Kasumi-1 (cell line): Measurements from ENCODE around the gene TMEM132E.

ENCODE experiments used
- DNase-seq, 2 experiments: peaks; one replicate each; lab custom pipeline; 2025; lab: John Stamatoyannopoulos, UW

Gene TMEM132E

GRCh38 chr17:34568953-34569352, 10.4 kb upstream of the TMEM132E start:
- no peak for DNase-seq

- no peak for DNase-seq
Observed at GRCh38 chr17:34569591-34569990, 9.8 kb upstream of the TMEM132E start.

DNA sequence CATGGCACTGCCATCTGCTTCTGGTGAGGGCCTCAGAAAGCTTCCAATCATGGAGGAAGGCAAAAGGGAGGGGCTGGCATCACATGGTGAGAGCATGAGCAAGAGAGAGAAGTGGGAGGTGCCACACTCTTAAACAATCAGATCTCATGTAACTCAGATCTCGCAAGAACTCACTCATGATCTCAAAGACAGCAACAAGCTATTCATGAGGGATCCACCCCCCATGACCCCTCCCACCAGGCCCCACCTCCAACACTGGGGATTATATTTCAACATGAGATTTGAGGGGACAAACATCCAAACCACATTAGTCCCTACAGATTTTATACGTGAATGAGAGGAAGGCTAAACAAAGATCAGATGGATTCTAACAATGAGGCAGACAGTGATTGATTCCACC, 8.9 kb upstream of the TMEM132E start:
- DNase-seq = no peak

DNA sequence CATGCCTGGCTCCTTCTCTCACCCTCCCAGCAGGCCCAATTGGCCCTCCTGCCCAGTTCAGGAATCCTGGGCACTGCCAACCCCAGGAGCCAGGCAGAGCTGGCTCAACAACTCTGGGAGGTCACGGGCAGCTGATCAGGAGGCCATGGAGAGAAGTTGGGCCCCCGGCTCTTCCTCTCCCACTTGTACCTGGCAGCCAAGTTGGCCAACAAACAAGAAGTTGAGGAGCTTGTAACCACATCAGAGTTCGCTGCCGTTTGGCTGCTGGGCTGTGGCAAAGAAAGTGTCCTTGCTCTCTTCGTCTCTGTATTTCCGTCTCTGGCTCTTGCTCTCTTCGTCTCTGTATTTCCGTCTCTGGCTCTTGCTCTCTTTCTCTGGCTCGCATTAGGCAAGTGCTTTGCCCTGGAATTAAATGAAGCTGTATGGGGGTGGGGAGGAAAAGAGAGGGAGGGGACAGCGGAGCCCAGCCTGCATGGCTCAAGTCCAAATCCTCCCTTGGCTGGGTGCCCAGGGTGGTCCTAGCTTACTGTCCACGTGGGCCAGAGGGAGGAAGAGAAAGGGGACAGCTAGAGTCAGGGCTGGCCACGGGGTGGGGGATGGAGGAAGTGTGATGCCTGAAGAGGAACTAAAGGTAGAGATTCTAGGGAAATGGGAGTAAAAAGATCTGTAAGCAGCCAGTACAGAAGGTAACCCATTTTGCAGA, 7.8 kb upstream of the TMEM132E start:
- no peak for DNase-seq

GRCh38 chr17:34572483-34572882, 6.9 kb upstream of the TMEM132E start:
- DNase-seq = no peak

DNA sequence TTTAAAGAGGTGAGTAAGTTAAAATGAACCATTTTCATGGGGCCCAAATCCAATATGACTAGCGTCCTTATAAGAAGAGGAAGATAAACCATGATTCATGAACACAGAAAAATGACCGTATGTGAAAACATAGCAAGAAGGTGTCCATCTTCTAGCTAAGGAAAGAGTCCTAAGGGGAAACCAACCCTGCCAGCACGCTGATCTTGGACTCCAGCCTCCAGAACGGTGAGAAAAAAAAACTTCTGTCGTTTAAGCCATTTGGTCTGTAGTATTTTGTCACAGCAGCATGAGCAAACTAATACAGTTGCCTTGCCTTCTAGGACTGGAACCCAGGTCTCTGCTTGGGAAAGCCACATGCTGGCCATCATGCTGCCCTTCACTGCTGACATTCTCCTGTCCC, 4.2 kb upstream of the TMEM132E start:
- no peak for DNase-seq

DNA sequence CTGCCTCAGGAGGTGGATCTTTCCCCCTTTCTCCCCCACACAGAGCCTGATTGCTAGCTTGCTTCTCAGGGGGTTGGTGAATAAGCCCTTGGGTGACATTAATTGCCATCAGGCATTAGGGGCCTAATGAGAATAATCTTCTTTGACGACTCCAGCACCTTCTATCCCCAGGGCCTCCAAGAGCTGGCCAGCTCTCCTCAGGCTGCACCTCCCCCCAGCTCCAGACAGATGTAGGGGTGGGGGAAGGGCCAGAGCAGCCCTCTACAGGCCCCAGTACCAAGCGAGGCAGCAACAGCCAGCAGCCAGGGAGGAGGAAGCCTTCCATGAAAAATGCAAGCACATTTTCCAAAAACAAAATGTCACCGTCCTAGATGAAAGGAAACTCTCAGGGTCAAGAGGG, 1.4 kb upstream of the TMEM132E start:
- DNase-seq = no peak

- no peak for DNase-seq
Observed at GRCh38 chr17:34578656-34579016, 746 bp upstream of the TMEM132E start.

DNA sequence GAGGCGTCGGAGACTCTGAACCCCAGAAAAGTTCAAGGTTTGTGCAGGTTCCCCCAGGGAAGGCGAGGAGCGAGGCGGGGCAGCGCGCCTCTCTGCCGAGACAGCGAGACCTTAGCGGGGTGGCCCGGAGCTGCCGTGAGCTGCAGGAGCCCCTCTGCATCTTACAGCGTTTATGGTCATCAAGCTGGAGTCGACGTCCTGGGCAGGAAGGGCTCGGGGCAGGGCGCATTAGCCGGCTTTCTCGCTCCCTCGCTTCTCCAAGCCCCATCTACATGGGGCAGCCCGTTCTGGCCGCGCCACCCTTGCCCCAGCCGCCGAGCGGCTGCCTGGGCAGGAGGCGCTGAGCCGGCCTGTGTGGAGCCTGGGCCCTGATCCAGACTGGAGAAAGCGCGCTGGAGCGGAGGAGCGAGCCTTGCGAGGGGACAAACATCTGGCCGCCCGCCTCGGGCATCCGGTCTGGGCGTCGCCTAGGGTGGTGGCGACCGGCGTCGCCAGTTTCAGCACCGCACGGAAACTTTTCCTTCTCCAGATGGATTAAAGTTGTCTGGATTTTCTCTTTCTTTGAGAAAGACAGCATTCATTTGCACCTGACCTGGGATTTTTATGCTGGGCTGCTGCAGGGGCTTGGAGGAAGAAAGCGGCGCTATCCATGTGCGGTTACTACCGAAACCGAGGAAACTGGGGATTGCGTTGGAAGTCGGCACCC, 750 bp downstream of the TMEM132E start:
- no peak for DNase-seq

- no peak for DNase-seq
Observed at GRCh38 chr17:34580685-34581445, 1.5 kb downstream of the TMEM132E start.

GRCh38 chr17:34581446-34582184, 2.2 kb downstream of the TMEM132E start:
- no peak for DNase-seq

- DNase-seq = no peak
Observed at GRCh38 chr17:34582185-34582900, 3.0 kb downstream of the TMEM132E start.

- DNase-seq = no peak
Observed at GRCh38 chr17:34582901-34583245, 3.5 kb downstream of the TMEM132E start.

GRCh38 chr17:34584805-34585416, 5.5 kb downstream of the TMEM132E start:
- no peak for DNase-seq

DNA sequence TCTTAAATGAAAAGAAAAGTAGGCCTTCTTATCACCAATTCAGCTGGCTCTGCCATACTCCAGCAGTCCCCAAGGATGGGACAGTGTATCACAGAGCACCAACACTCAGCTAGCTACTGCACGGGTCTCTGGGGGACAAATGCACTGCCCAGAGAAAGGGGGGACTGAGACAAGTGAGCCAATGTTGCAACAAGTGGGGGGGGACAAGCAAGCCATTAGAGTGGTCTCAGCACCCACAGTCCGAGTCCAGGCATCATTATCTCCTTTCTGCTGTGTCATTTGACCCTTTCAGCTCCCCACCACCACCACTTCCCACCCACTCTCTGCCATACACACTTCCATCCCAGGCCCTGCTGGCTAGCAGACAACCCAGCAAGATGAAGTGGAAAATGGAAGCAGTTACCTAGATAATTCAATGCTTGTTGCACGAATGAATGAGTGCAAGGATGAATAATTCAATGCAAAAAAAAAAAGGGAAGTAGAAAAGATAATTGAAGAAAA, 7.0 kb downstream of the TMEM132E start:
- no peak for DNase-seq

GRCh38 chr17:34588266-34588665, 8.9 kb downstream of the TMEM132E start:
- no peak for DNase-seq

GRCh38 chr17:34589120-34589965, 10.0 kb downstream of the TMEM132E start:
- no peak for DNase-seq

DNA sequence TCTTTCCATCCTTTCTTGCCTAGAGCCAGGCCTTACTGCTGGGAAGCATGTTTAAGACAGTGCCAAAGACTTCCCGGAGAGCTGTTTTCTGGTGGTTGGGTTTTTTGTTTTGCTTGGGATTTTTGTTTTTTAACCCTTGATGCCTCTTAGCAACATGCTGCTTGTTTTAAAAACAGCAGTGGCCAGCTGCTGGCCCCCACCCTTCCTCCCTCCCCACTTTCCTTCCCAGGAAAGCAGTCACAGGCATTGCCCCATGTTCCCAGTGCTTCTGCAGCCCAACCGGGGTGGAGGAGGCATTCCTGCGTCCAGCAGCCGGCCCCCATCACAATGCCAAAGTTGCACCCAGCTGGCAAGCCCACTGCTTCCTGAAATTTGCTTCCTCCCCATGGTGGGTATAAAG, 12.6 kb downstream of the TMEM132E start:
- DNase-seq = no peak

DNA sequence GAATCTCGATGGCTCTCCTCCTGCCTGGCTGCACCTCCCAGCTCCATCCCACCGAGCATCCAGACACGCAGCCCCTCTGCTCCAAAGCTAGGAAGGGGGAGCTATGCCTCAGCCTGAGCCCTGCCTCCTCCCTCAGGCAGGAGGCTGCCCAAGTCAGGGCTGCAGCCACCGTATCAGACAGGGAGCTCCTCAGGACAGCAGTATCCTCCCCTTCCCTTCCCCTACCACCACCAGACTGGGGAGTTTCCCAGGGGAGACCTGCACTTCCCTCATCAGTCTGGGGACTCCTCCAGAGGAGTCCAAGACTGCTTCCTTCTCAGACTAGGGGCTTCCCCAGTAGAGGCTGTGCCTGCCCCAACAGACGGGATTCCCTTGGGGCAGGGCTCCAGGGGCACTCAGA, 17.5 kb downstream of the TMEM132E start:
- DNase-seq = no peak

GRCh38 chr17:34598161-34598776, 18.9 kb downstream of the TMEM132E start:
- no peak for DNase-seq
